A204.1 (cell line): ENCODE measurements around the gene TMEM18.
"Not testable (repeated sequence)": the region's sequence is repeated elsewhere in the genome, so short reads cannot be mapped to it uniquely, and the experiment has no call there.

Experiments used
- FAIRE-seq: peaks from 2 replicates; lab custom pipeline; 2012; peaks lifted over from hg19 to GRCh38; lab: Jason Lieb, UNC

The TMEM18 gene

GRCh38 chr2:677056-677958, at the start of gene TMEM18:
Gene TMEM18 (minus strand): TSS chr2:677406. CDS start chr2:677345, 61 bp downstream.
- FAIRE-seq, result peak; percentile 64

GRCh38 chr2:726169-726568, 49.0 kb upstream of the TMEM18 start:
- no peak for FAIRE-seq

GRCh38 chr2:725468-725867, 48.3 kb upstream of the TMEM18 start:
- no peak for FAIRE-seq

- no peak for FAIRE-seq
Observed at GRCh38 chr2:723761-724160, 46.6 kb upstream of the TMEM18 start.

- FAIRE-seq, result no peak
Observed at GRCh38 chr2:720842-721241, 43.6 kb upstream of the TMEM18 start.

- FAIRE-seq, result no peak
Observed at GRCh38 chr2:719734-720133, 42.5 kb upstream of the TMEM18 start.

GRCh38 chr2:719191-719590, 42.0 kb upstream of the TMEM18 start:
- FAIRE-seq, result no peak

- no peak for FAIRE-seq
Observed at GRCh38 chr2:717661-718060, 40.5 kb upstream of the TMEM18 start.

- FAIRE-seq, result peak; percentile 87
Observed at GRCh38 chr2:715854-716560, 38.8 kb upstream of the TMEM18 start.

- no peak for FAIRE-seq
Observed at GRCh38 chr2:715038-715437, 37.8 kb upstream of the TMEM18 start.

- peak; percentile 35 for FAIRE-seq
Observed at GRCh38 chr2:714005-714741, 37.0 kb upstream of the TMEM18 start.

GRCh38 chr2:710867-711665, 33.9 kb upstream of the TMEM18 start:
- no peak for FAIRE-seq

- no peak for FAIRE-seq
Observed at GRCh38 chr2:709138-709765, 32.0 kb upstream of the TMEM18 start.

GRCh38 chr2:708667-709066, 31.5 kb upstream of the TMEM18 start:
- FAIRE-seq, result no peak

- no peak for FAIRE-seq
Observed at GRCh38 chr2:705971-706511, 28.8 kb upstream of the TMEM18 start.

GRCh38 chr2:702765-703164, 25.6 kb upstream of the TMEM18 start:
- FAIRE-seq, result not testable (repeated sequence)

- FAIRE-seq, result no peak
Observed at GRCh38 chr2:696999-697627, 19.9 kb upstream of the TMEM18 start.

- no peak for FAIRE-seq
Observed at GRCh38 chr2:696463-696862, 19.3 kb upstream of the TMEM18 start.

- FAIRE-seq, result no peak
Observed at GRCh38 chr2:694906-695510, 17.8 kb upstream of the TMEM18 start.

- no peak for FAIRE-seq
Observed at GRCh38 chr2:694174-694573, 17.0 kb upstream of the TMEM18 start.
